Measurements from ENCODE around the gene IRF2BP2. TPM values are rescaled to one million over a fixed set of nuclear protein-coding genes. Genes with fewer than 3 reads are reported as not detected.
A peak's percentile ranks its signal among the peaks of the same experiment; 100 is the strongest.

Gene IRF2BP2
- total and polyA plus RNA-seq, 2 of the 13 experiments (the other 11 are each of a cell fraction or from before 2014, with no cell fraction given) = 140 to 147 TPM

DNA sequence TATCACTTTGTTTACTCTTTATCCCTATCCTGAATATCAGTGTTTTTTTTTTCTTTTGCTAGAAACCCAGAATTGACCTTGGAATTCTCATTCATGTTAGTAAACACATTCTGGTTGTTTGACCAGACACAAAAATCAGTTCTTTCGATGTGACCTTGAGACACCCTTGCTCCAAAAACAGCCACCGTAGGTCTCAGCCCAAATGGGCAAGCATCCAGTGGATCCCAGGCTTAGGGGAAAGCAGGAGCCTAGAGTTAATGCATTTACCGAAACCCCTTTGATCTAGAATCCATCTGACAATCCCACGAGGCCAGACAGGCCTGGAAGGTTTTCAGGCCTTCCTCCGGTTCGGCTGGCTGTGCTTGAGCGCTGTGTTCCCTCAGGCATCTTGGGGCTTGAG lies 47.6 kb downstream of the IRF2BP2 start (continued):
- no peak for TF ChIP-seq ZBTB44 (CRISPR knock-in tag; IDR thresholded peaks at IDR 0.05)
- TF ChIP-seq HOXA7 (CRISPR knock-in tag; IDR thresholded peaks at IDR 0.05) = no peak
- no peak for TF ChIP-seq XRCC5 (optimal IDR thresholded peaks at IDR 0.05; ENCODE audit: low read length)
- TF ChIP-seq ZFP37 (CRISPR knock-in tag; IDR thresholded peaks at IDR 0.05; ENCODE audit: borderline replicate concordance) = no peak
- TF ChIP-seq ZBTB49 (CRISPR knock-in tag; IDR thresholded peaks at IDR 0.05; ENCODE audit: borderline replicate concordance) = no peak
- TF ChIP-seq ZNF616 (CRISPR knock-in tag; IDR thresholded peaks at IDR 0.05; ENCODE audit: low read depth) = no peak
- peak; percentile 63; the same call in 1 of the 2 replicates for TF ChIP-seq ZNF792 (CRISPR knock-in tag; IDR thresholded peaks at IDR 0.05)
- TF ChIP-seq TARDBP (CRISPR knock-in tag; IDR thresholded peaks at IDR 0.05) = 0 out of 2 replicates have a peak, but pooled peaks have one; percentile 18
- TF ChIP-seq ZNF703 (CRISPR knock-in tag; IDR thresholded peaks at IDR 0.05; ENCODE audit: borderline replicate concordance) = no peak
- TF ChIP-seq DMAP1 (CRISPR knock-in tag; IDR thresholded peaks at IDR 0.05) = no peak
- no peak for TF ChIP-seq HNRNPL (IDR thresholded peaks at IDR 0.05; ENCODE audit: low read depth, low read length)
- no peak for TF ChIP-seq RFX3 (CRISPR knock-in tag; IDR thresholded peaks at IDR 0.05)
- no peak for TF ChIP-seq MIER2 (CRISPR knock-in tag; IDR thresholded peaks at IDR 0.05)
- TF ChIP-seq BHLHE40 (IDR thresholded peaks at IDR 0.05; ENCODE audit: low read length) = no peak
- TF ChIP-seq, protein P1, sequence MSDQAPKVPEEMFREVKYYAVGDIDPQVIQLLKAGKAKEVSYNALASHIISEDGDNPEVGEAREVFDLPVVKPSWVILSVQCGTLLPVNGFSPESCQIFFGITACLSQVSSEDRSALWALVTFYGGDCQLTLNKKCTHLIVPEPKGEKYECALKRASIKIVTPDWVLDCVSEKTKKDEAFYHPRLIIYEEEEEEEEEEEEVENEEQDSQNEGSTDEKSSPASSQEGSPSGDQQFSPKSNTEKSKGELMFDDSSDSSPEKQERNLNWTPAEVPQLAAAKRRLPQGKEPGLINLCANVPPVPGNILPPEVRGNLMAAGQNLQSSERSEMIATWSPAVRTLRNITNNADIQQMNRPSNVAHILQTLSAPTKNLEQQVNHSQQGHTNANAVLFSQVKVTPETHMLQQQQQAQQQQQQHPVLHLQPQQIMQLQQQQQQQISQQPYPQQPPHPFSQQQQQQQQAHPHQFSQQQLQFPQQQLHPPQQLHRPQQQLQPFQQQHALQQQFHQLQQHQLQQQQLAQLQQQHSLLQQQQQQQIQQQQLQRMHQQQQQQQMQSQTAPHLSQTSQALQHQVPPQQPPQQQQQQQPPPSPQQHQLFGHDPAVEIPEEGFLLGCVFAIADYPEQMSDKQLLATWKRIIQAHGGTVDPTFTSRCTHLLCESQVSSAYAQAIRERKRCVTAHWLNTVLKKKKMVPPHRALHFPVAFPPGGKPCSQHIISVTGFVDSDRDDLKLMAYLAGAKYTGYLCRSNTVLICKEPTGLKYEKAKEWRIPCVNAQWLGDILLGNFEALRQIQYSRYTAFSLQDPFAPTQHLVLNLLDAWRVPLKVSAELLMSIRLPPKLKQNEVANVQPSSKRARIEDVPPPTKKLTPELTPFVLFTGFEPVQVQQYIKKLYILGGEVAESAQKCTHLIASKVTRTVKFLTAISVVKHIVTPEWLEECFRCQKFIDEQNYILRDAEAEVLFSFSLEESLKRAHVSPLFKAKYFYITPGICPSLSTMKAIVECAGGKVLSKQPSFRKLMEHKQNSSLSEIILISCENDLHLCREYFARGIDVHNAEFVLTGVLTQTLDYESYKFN (CRISPR knock-in tag; conservative IDR thresholded peaks at IDR 0.05) = 0 out of 2 replicates have a peak, but pooled peaks have one; percentile 43
- no peak for TF ChIP-seq KDM1A (CRISPR knock-in tag; IDR thresholded peaks at IDR 0.05)
- TF ChIP-seq, protein P2, sequence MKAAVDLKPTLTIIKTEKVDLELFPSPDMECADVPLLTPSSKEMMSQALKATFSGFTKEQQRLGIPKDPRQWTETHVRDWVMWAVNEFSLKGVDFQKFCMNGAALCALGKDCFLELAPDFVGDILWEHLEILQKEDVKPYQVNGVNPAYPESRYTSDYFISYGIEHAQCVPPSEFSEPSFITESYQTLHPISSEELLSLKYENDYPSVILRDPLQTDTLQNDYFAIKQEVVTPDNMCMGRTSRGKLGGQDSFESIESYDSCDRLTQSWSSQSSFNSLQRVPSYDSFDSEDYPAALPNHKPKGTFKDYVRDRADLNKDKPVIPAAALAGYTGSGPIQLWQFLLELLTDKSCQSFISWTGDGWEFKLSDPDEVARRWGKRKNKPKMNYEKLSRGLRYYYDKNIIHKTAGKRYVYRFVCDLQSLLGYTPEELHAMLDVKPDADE (CRISPR knock-in tag; IDR thresholded peaks at IDR 0.05) = no peak
- TF ChIP-seq RFX1 (IDR thresholded peaks at IDR 0.05) = no peak
- TF ChIP-seq HNRNPK (IDR thresholded peaks at IDR 0.05; ENCODE audit: low read depth, low read length, poor library complexity, severe bottlenecking) = no peak
- TF ChIP-seq ZNF724P (CRISPR knock-in tag; IDR thresholded peaks at IDR 0.05; ENCODE audit: borderline replicate concordance) = no peak
- no peak for TF ChIP-seq KLF13 (CRISPR knock-in tag; IDR thresholded peaks at IDR 0.05)
- no peak for TF ChIP-seq ELF4 (CRISPR knock-in tag; IDR thresholded peaks at IDR 0.05; ENCODE audit: borderline replicate concordance)
- TF ChIP-seq ZNF484 (CRISPR knock-in tag; IDR thresholded peaks at IDR 0.05; ENCODE audit: borderline replicate concordance, low read depth) = no peak
- TF ChIP-seq RBM22 (optimal IDR thresholded peaks at IDR 0.05; ENCODE audit: low read length) = no peak

Data from HepG2 (cell line).